Measurements from ENCODE around the gene PPTC7. TPM values are rescaled to one million over a fixed set of nuclear protein-coding genes. Genes with fewer than 3 reads are reported as not detected.

The PPTC7 gene
- total and polyA plus RNA-seq, 2 of the 8 experiments (the other 6 are each of a cell fraction or from before 2014, with no cell fraction given), result 8.1 to 15.9 TPM

- H3K9ac ChIP-seq (replicated peaks in 1 of 4; ENCODE audit: extremely low read depth in 1 of 4, low read depth in 3 of 4, low read length in 3 of 4), result no peak overlapping the region
- no peaks in the 10 kb centered on the region for H3K27me3 ChIP-seq (replicated peaks in 1 of 4; ENCODE audit: control insufficient read depth in 3 of 4, extremely low read depth in 1 of 4, insufficient read depth in 3 of 4, low read length in 3 of 4)
- H3K56ac ChIP-seq (replicated peaks; ENCODE audit: insufficient read length, low read depth, low read length), result no peak overlapping the region
- ChIA-PET POLR2A (ENCODE audit: partially characterized antibody) (no interaction called here), CTCF (ENCODE audit: partially characterized antibody) (interaction anchor here (0.7 to 9.3 kb wide), 4 partner anchors 8 to 88 kb away, joined by 3 to 117 read pairs (median 6); no protein-coding TSS in a partner anchor)
- no peak for DNase-seq (ENCODE audit: low read depth in 1 of 2, low spot score in 2 of 2)
- no peaks in the 10 kb centered on the region for H3K4me1 ChIP-seq (replicated peaks in 1 of 4; ENCODE audit: control insufficient read depth in 3 of 4, insufficient read depth in 4 of 4, low read length in 3 of 4)
- TF ChIP-seq RXRA (IDR thresholded peaks at IDR 0.05; ENCODE audit: insufficient read depth, low read depth, low read length) (no peak), RAD21 (IDR thresholded peaks at IDR 0.05 in 1 of 2, conservative IDR thresholded peaks at IDR 0.05 in 1 of 2; ENCODE audit: low read depth in 2 of 2, low read length in 2 of 2) (no peak), POLR2A (IDR thresholded peaks at IDR 0.05; ENCODE audit: control extremely low read depth in 1 of 2, low read depth in 2 of 2, low read length in 2 of 2) (no peak), TEAD4 (IDR thresholded peaks at IDR 0.05; ENCODE audit: low read depth, low read length) (no peak)
- no peak overlapping the region for H2BK5ac ChIP-seq (ENCODE audit: low read depth, low read length)
- no peaks in the 10 kb centered on the region; the same call in 1 of the 2 replicates for H3K23me2 ChIP-seq (ENCODE audit: low read depth, low read length)
- H2AFZ ChIP-seq (ENCODE audit: low read length), result no peak overlapping the region
- no peak overlapping the region for H2BK20ac ChIP-seq (ENCODE audit: low read length)
- no peak overlapping the region for H3K4ac ChIP-seq (replicated peaks; ENCODE audit: insufficient read length, low read depth, low read length)
- H2BK15ac ChIP-seq (ENCODE audit: low read length), result no peak overlapping the region
- H3K36me3 ChIP-seq (ENCODE audit: control insufficient read depth in 2 of 4, insufficient read depth in 4 of 4, low read length in 3 of 4), result no peaks in the 10 kb centered on the region
- no peak overlapping the region for H4K91ac ChIP-seq (replicated peaks; ENCODE audit: insufficient read length, low read length)
- no peak overlapping the region for H3K27ac ChIP-seq (ENCODE audit: low read depth, low read length)
- WGBS, 2 experiments (ENCODE audit: extremely low coverage in 1 of 2, insufficient coverage in 1 of 2, insufficient read length in 1 of 2, insufficient replicate concordance in 2 of 2, low coverage in 1 of 2, low lambda C conversion rate in 2 of 2, missing lambda C conversion rate in 1 of 2), result 75% methylated on average over 1 of the region's 1 CpG; no CpG with 5 or more reads in 1 of the 2 experiments
- no peak overlapping the region for H3K23ac ChIP-seq (ENCODE audit: insufficient read length)
- no peak overlapping the region for H3K4me3 ChIP-seq (ENCODE audit: extremely low read depth in 1 of 4, insufficient read depth in 2 of 4, low read depth in 3 of 4, low read length in 4 of 4)
- no peak overlapping the region for H3K4me2 ChIP-seq (ENCODE audit: insufficient read depth in 1 of 2, low read depth in 2 of 2, low read length in 2 of 2)
- no peak overlapping the region for H3K18ac ChIP-seq (ENCODE audit: extremely low read depth, low read length)
- no peaks in the 10 kb centered on the region for H4K20me1 ChIP-seq (replicated peaks in 1 of 2; ENCODE audit: control insufficient read depth in 1 of 2, insufficient read depth in 2 of 2, low read length in 2 of 2)
- H4K5ac ChIP-seq (ENCODE audit: insufficient read length, low read depth, low read length), result no peak overlapping the region
- no peak overlapping the region for H3K14ac ChIP-seq (ENCODE audit: insufficient read length)
- H4K8ac ChIP-seq (ENCODE audit: extremely low read depth, insufficient read depth, low read length), result no peak overlapping the region
- H3K9me3 ChIP-seq (ENCODE audit: insufficient read depth in 2 of 2, low read depth in 1 of 2, low read length in 1 of 2), result no peaks in the 10 kb centered on the region
- no peaks in the 10 kb centered on the region for H3K79me2 ChIP-seq (ENCODE audit: control insufficient read depth in 1 of 2, insufficient read depth in 2 of 2, low read length in 2 of 2)
- no peaks in the 10 kb centered on the region for H3K79me1 ChIP-seq (ENCODE audit: low read depth, low read length)
- H2AK5ac ChIP-seq (ENCODE audit: low read depth, low read length), result no peak overlapping the region
- FAIRE-seq, result no peak
- H2BK12ac ChIP-seq (ENCODE audit: low read depth, low read length), result no peak overlapping the region
- H2BK120ac ChIP-seq (replicated peaks; ENCODE audit: low read depth, low read length), result no peak overlapping the region
Observed at GRCh38 chr12:110514363-110514762, 68.8 kb downstream of the PPTC7 start.
